GM18951 (cell line): ENCODE data around the gene RMDN2.

Source experiments
- POLR2A ChIP-seq: IDR thresholded peaks from 4 replicates; pipeline ENCODE4 v1.6.1; 2011; ENCODE audit warnings: mild to moderate bottlenecking; ENCODE audit not compliant: insufficient read length, insufficient read depth; ENCODE audit errors: extremely low read depth
- in situ Hi-C: fragments of 300-500 bp; cut with MboI; formaldehyde crosslinking; loops from one replicate; pipeline ENCODE4 v1.12.0; 2022; ENCODE audit warnings: low sequenced_read_pairs, mixed read lengths, inconsistent platforms; ENCODE audit not compliant: unreplicated experiment

The RMDN2 gene

GRCh38 chr2:37925063-37925897 is at the start of gene RMDN2:
Gene RMDN2, plus strand, starts transcription at chr2:37925287. Its CDS starts 3,991 bp downstream, at chr2:37929278.
- TF ChIP-seq POLR2A: peak; percentile 76

GRCh38 chr2:37875403-37875906 is 49.6 kb upstream of the RMDN2 start:
- TF ChIP-seq POLR2A: no peak
- in situ Hi-C loops: loop anchor here (25.0 kb wide), 1 partner anchor 688 kb away; the partner anchor contains the start of genes CEBPZOS and SULT6B1

More at GRCh38 chr2:37925063-37925897, at the start of gene RMDN2:
- in situ Hi-C loops: no loop called here

- no peak for TF ChIP-seq POLR2A
- in situ Hi-C loops: loop anchor here (25.0 kb wide), 1 partner anchor 689 kb away; the partner anchor contains the start of genes CEBPZOS and SULT6B1
Observed at GRCh38 chr2:37876227-37876626, 48.9 kb upstream of the RMDN2 start.

GRCh38 chr2:37877457-37878315 is 47.4 kb upstream of the RMDN2 start:
- in situ Hi-C loops: loop anchor here (25.0 kb wide), 1 partner anchor 690 kb away; the partner anchor contains the start of genes CEBPZOS and SULT6B1
- no peak for TF ChIP-seq POLR2A

- in situ Hi-C loops: loop anchor here (25.0 kb wide), 1 partner anchor 691 kb away; the partner anchor contains the start of genes CEBPZOS and SULT6B1
- TF ChIP-seq POLR2A: no peak
Observed at GRCh38 chr2:37878536-37878935, 46.6 kb upstream of the RMDN2 start.

GRCh38 chr2:37880551-37880950 is 44.5 kb upstream of the RMDN2 start:
- in situ Hi-C loops: loop anchor here (5.0 to 25.0 kb wide), 2 partner anchors 48 to 693 kb away; partner anchors contain the start of genes CEBPZOS and SULT6B1
- TF ChIP-seq POLR2A: no peak

GRCh38 chr2:37881397-37881796 is 43.7 kb upstream of the RMDN2 start:
- in situ Hi-C loops: loop anchor here (5.0 to 25.0 kb wide), 2 partner anchors 49 to 694 kb away; partner anchors contain the start of genes CEBPZOS and SULT6B1
- TF ChIP-seq POLR2A: no peak

- TF ChIP-seq POLR2A: no peak
- in situ Hi-C loops: loop anchor here (5.0 to 25.0 kb wide), 2 partner anchors 50 to 695 kb away; partner anchors contain the start of genes CEBPZOS and SULT6B1
Observed at GRCh38 chr2:37882036-37882435, 43.1 kb upstream of the RMDN2 start.

- no peak for TF ChIP-seq POLR2A
- in situ Hi-C loops: loop anchor here (5.0 to 25.0 kb wide), 2 partner anchors 51 to 696 kb away; partner anchors contain the start of genes CEBPZOS and SULT6B1
Observed at GRCh38 chr2:37883518-37883917, 41.6 kb upstream of the RMDN2 start.

GRCh38 chr2:37885329-37885993 is 39.6 kb upstream of the RMDN2 start:
- no peak for TF ChIP-seq POLR2A
- in situ Hi-C loops: loop anchor here (5.0 to 25.0 kb wide), 2 partner anchors 473 to 698 kb away; partner anchors contain the start of genes CEBPZOS and SULT6B1

GRCh38 chr2:37886745-37887144 is 38.3 kb upstream of the RMDN2 start:
- in situ Hi-C loops: loop anchor here (5.0 to 25.0 kb wide), 2 partner anchors 474 to 699 kb away; partner anchors contain the start of genes CEBPZOS and SULT6B1
- TF ChIP-seq POLR2A: no peak

- in situ Hi-C loops: loop anchor here (5.0 to 25.0 kb wide), 2 partner anchors 475 to 700 kb away; partner anchors contain the start of genes CEBPZOS and SULT6B1
- TF ChIP-seq POLR2A: no peak
Observed at GRCh38 chr2:37887286-37887685, 37.8 kb upstream of the RMDN2 start.
